Keratinocyte (primary cell): ENCODE results near the gene TPI1. TPM values are rescaled to one million over a fixed set of nuclear protein-coding genes. Genes with fewer than 3 reads are reported as not detected.

Experiments used
- DNase-seq: peaks from one replicate; pipeline ENCODE4 v3.0.0-alpha.2; 2011; ENCODE audit warnings: low read depth, missing footprints, low spot score
- FAIRE-seq: peaks from 2 replicates; lab custom pipeline; 2011; peaks lifted over from hg19 to GRCh38; lab: Jason Lieb, UNC
- H2AFZ ChIP-seq: 2 replicates; pipeline ENCODE4 v1.6.0; 2012; ENCODE audit warnings: low read length, control low read depth, inconsistent platforms; ENCODE audit not compliant: control insufficient read depth
- H3K27ac ChIP-seq: 2 replicates; pipeline ENCODE4 v1.5.1; 2011; ENCODE audit warnings: low read length; ENCODE audit not compliant: control insufficient read depth, insufficient read depth
- H3K27me3 ChIP-seq: 3 replicates; pipeline ENCODE4 v1.6.0; 2011; ENCODE audit warnings: low read length; ENCODE audit not compliant: control insufficient read depth, insufficient read depth; ENCODE audit errors: extremely low read depth
- H3K36me3 ChIP-seq, 2 experiments: 2 replicates in 1 of 2; 3 replicates in 1 of 2; pipeline ENCODE4 v1.5.1; 2011; ENCODE audit warnings: low read length in 2 of 2, mild to moderate bottlenecking in 1 of 2; ENCODE audit not compliant: control insufficient read depth in 2 of 2, insufficient read depth in 2 of 2; ENCODE audit errors: extremely low read depth in 1 of 2
- H3K4me1 ChIP-seq: 3 replicates; pipeline ENCODE4 v1.5.1; 2011; ENCODE audit warnings: low read length; ENCODE audit not compliant: control insufficient read depth, insufficient read depth; ENCODE audit errors: extremely low read depth
- H3K4me2 ChIP-seq: 3 replicates; pipeline ENCODE4 v1.6.0; 2011; ENCODE audit warnings: low read depth, low read length; ENCODE audit not compliant: control insufficient read depth, insufficient read depth; ENCODE audit errors: extremely low read depth
- H3K4me3 ChIP-seq, 3 experiments: fragments of 200-600 bp in 1 of 3; sonication (generic) in 1 of 3; 2 replicates in 2 of 3; 3 replicates in 1 of 3; pipeline ENCODE4 v1.5.1; 2011 to 2016; ENCODE audit warnings: low read length in 3 of 3, mild to moderate bottlenecking in 3 of 3, control low read depth in 2 of 3, inconsistent platforms in 1 of 3, low read depth in 1 of 3, mixed read lengths in 1 of 3, mixed run types in 1 of 3, moderate library complexity in 1 of 3; ENCODE audit not compliant: control insufficient read depth in 2 of 3, insufficient read depth in 2 of 3; ENCODE audit errors: extremely low read depth in 1 of 3
- H3K79me2 ChIP-seq: 2 replicates; pipeline ENCODE4 v1.6.0; 2012; ENCODE audit warnings: low read length; ENCODE audit not compliant: control insufficient read depth, insufficient read depth
- H3K9ac ChIP-seq: 3 replicates; pipeline ENCODE4 v1.6.0; 2011; ENCODE audit warnings: low read length; ENCODE audit not compliant: control insufficient read depth, insufficient read depth; ENCODE audit errors: extremely low read depth
- H3K9me1 ChIP-seq: 3 replicates; pipeline ENCODE4 v1.6.0; 2011; ENCODE audit warnings: low read length; ENCODE audit not compliant: control insufficient read depth, insufficient read depth; ENCODE audit errors: extremely low read depth
- H3K9me3 ChIP-seq: 2 replicates; pipeline ENCODE4 v1.5.1; 2012; ENCODE audit warnings: low read depth, low read length; ENCODE audit not compliant: control insufficient read depth
- H4K20me1 ChIP-seq: 3 replicates; pipeline ENCODE4 v1.6.0; 2011; ENCODE audit warnings: low read length; ENCODE audit not compliant: control insufficient read depth, insufficient read depth; ENCODE audit errors: extremely low read depth
- CTCF ChIP-seq, 3 experiments: IDR thresholded peaks in 1 of 3; conservative IDR thresholded peaks in 1 of 3; optimal IDR thresholded peaks in 1 of 3; 2 replicates in 2 of 3; 3 replicates in 1 of 3; pipeline versions ENCODE3 to v1.5.1; 2011; ENCODE audit warnings: low read length in 3 of 3, mild to moderate bottlenecking in 3 of 3, moderate library complexity in 2 of 3, control low read depth in 1 of 3, inconsistent platforms in 1 of 3; ENCODE audit not compliant: insufficient read depth in 2 of 3; ENCODE audit errors: extremely low read depth in 1 of 3
- EZH2 ChIP-seq: IDR thresholded peaks from one replicate; pipeline ENCODE4 v1.6.1; 2012; ENCODE audit warnings: inconsistent platforms, mild to moderate bottlenecking, low read length, moderate library complexity
- dilution Hi-C: fragments of 300-500 bp; cut with MboI; formaldehyde crosslinking; loops from one replicate; pipeline ENCODE4 v1.7.0; 2020; ENCODE audit warnings: low sequenced_read_pairs; ENCODE audit not compliant: extremely low pct_ligation_motif_present
- polyA plus RNA-seq, 5 experiments: library from polyadenylated mRNA; depleted of rRNA in 3 of 5; stranded (reverse) in 3 of 5; stranded (forward) in 1 of 5; unstranded in 1 of 5; fragments of >200 nt; gene quantifications; 1 replicate in 1 of 5; 2 replicates in 3 of 5; 3 replicates in 1 of 5; pipeline versions ENCODE4 v1.2.1 to v1.2.3, GENCODE V29; 2011 to 2012; ENCODE audit warnings: missing spikeins in 2 of 5, low read depth in 1 of 5, low replicate concordance in 1 of 5

The TPI1 gene
- polyA plus RNA-seq, 1 donor (not counting 4 experiments of a cell fraction or from before 2014, with no cell fraction given): 1,551 TPM

GRCh38 chr12:6834873-6835272, 32.5 kb upstream of the TPI1 start:
- Histone ChIP-seq H2AFZ (no peak overlapping the region), H3K9me1 (no peaks in the 10 kb centered on the region), H3K36me3 (peaks cover 0 to 4% of the 10 kb centered on the region in 2 experiments), H3K27ac (no peak overlapping the region), H3K9me3 (no peaks in the 10 kb centered on the region), H3K27me3 (peaks cover 14% of the 10 kb centered on the region), H3K9ac (no peak overlapping the region), H3K4me3 (no peak overlapping the region), H4K20me1 (peaks cover 2% of the 10 kb centered on the region), H3K4me2 (no peak overlapping the region), H3K4me1 (no peaks in the 10 kb centered on the region), H3K79me2 (no peaks in the 10 kb centered on the region)
- DNase-seq (no peak), FAIRE-seq (no peak)
- dilution Hi-C loops: no loop called here
- TF ChIP-seq CTCF (optimal IDR thresholded peaks at IDR 0.05 in 1 of 3, IDR thresholded peaks at IDR 0.05 in 1 of 3, conservative IDR thresholded peaks at IDR 0.05 in 1 of 3; ENCODE audit: extremely low read depth in 1 of 3, insufficient read depth in 2 of 3, low read length in 3 of 3) (no peak), EZH2 (no peak)

GRCh38 chr12:6836851-6837250, 30.5 kb upstream of the TPI1 start:
- dilution Hi-C loops: no loop called here
- TF ChIP-seq CTCF (optimal IDR thresholded peaks at IDR 0.05 in 1 of 3, IDR thresholded peaks at IDR 0.05 in 1 of 3, conservative IDR thresholded peaks at IDR 0.05 in 1 of 3; ENCODE audit: extremely low read depth in 1 of 3, insufficient read depth in 2 of 3, low read length in 3 of 3) (no peak), EZH2 (no peak)
- FAIRE-seq (no peak), DNase-seq (no peak)
- H2AFZ ChIP-seq: no peak overlapping the region
- H3K4me1 ChIP-seq: no peaks in the 10 kb centered on the region
- no peak overlapping the region for H3K4me3 ChIP-seq
- H3K36me3 ChIP-seq: peaks cover 0 to 4% of the 10 kb centered on the region in 2 experiments
- H3K9ac ChIP-seq: no peak overlapping the region
- no peaks in the 10 kb centered on the region for H3K9me1 ChIP-seq
- H3K9me3 ChIP-seq: no peaks in the 10 kb centered on the region
- peaks cover 2% of the 10 kb centered on the region for H4K20me1 ChIP-seq
- H3K27ac ChIP-seq: no peak overlapping the region
- H3K4me2 ChIP-seq: no peak overlapping the region
- no peaks in the 10 kb centered on the region for H3K79me2 ChIP-seq
- no peaks in the 10 kb centered on the region for H3K27me3 ChIP-seq
